GM12878 (cell line): ENCODE data around the gene PHLDA3. TPM values are rescaled to one million over a fixed set of nuclear protein-coding genes. Genes with fewer than 3 reads are reported as not detected.

Experiments used
- ATAC-seq: fragments of 200-7000 bp; cut with Tn5 transposase; 3 replicates; pipeline ENCODE4 v1.9.1; 2020; ENCODE audit warnings: mild to moderate bottlenecking, moderate library complexity
- BruUV-seq: library from RNA; stranded (reverse); fragments of 400-500 nt; replicated peaks from 2 replicates; lab custom pipeline; 2021; lab: Mats Ljungman, UMichigan
- CTCF ChIA-PET: fragments of 300-600 bp; sonication (Branson Sonifier 250); formaldehyde crosslinking; extraction: SDS; loops from one replicate; lab custom pipeline; 2021; ENCODE audit warnings: inconsistent platforms; lab: Yijun Ruan, JAX
- POLR2A ChIA-PET: fragments of 350-600 bp; formaldehyde crosslinking; extraction: SDS; loops from one replicate; lab custom pipeline; 2021; ENCODE audit warnings: inconsistent platforms; lab: Charles Lee
- RAD21 ChIA-PET: fragments of 300-600 bp; sonication (Branson Sonifier 250); formaldehyde crosslinking; loops from one replicate; lab custom pipeline; 2023; ENCODE audit warnings: antibody characterized with exemption; ENCODE audit not compliant: unreplicated experiment; lab: Charles Lee
- SMC1A ChIA-PET: fragments of 300-600 bp; sonication (Branson Sonifier 250); formaldehyde crosslinking; loops from one replicate; lab custom pipeline; 2023; ENCODE audit not compliant: unreplicated experiment, uncharacterized antibody; lab: Charles Lee
- DNase-seq: peaks from one replicate; pipeline ENCODE4 v3.0.0-alpha.2; 2011; ENCODE audit warnings: low read depth, low spot score
- FAIRE-seq: peaks from 3 replicates; lab custom pipeline; 2011; peaks lifted over from hg19 to GRCh38; lab: Jason Lieb, UNC
- H2AFZ ChIP-seq: 2 replicates; pipeline ENCODE4 v1.6.0; 2011; ENCODE audit warnings: low read depth, low read length, control low read depth; ENCODE audit not compliant: control insufficient read depth
- H3K27ac ChIP-seq: 2 replicates; pipeline ENCODE4 v1.5.1; 2011; ENCODE audit warnings: control low read depth; ENCODE audit not compliant: control insufficient read depth, insufficient read depth
- H3K27me3 ChIP-seq, 2 experiments: replicated peaks in 1 of 2; 2 replicates each; pipeline versions ENCODE4 v1.6.0 to v1.6.1; 2011; ENCODE audit warnings: low read length in 1 of 2; ENCODE audit not compliant: control insufficient read depth in 2 of 2, insufficient read depth in 2 of 2
- H3K36me3 ChIP-seq, 2 experiments: 2 replicates each; pipeline ENCODE4 v1.5.1; 2011; ENCODE audit warnings: low read length in 1 of 2; ENCODE audit not compliant: control insufficient read depth in 2 of 2, insufficient read depth in 2 of 2
- H3K4me1 ChIP-seq: 2 replicates; pipeline ENCODE4 v1.6.1; 2011; ENCODE audit warnings: mild to moderate bottlenecking, low read length, moderate library complexity, mixed read lengths; ENCODE audit not compliant: control insufficient read depth, insufficient read depth
- H3K4me2 ChIP-seq: 2 replicates; pipeline ENCODE4 v1.6.0; 2011; ENCODE audit warnings: control low read depth; ENCODE audit not compliant: control insufficient read depth, insufficient read depth
- H3K4me3 ChIP-seq: fragments of 200-600 bp; sonication (generic); 2 replicates; pipeline ENCODE4 v1.5.1; 2016
- H3K79me2 ChIP-seq: 2 replicates; pipeline ENCODE4 v1.6.0; 2011; ENCODE audit warnings: low read length; ENCODE audit not compliant: control insufficient read depth, insufficient read depth
- H3K9ac ChIP-seq: 2 replicates; pipeline ENCODE4 v1.8.0; 2011; ENCODE audit warnings: low read length, control low read depth, mixed read lengths; ENCODE audit not compliant: control insufficient read depth, insufficient read depth
- H3K9me3 ChIP-seq: replicated peaks from 3 replicates; pipeline ENCODE4 v1.5.1; 2011; ENCODE audit warnings: mild to moderate bottlenecking, low read length; ENCODE audit not compliant: control insufficient read depth, insufficient read depth
- H4K20me1 ChIP-seq: 2 replicates; pipeline ENCODE4 v1.6.0; 2011; ENCODE audit not compliant: control insufficient read depth, insufficient read depth
- BCL3 ChIP-seq: IDR thresholded peaks from 2 replicates; pipeline ENCODE4 v1.6.1; 2011; ENCODE audit warnings: borderline replicate concordance, low read depth, mild to moderate bottlenecking, moderate library complexity, low read length; ENCODE audit not compliant: insufficient read depth, poor library complexity, severe bottlenecking
- CEBPZ ChIP-seq: fragments of 150-350 bp; IDR thresholded peaks from 2 replicates; pipeline ENCODE4 v1.6.1; 2016; ENCODE audit warnings: low read depth, low read length
- FOS ChIP-seq: IDR thresholded peaks from 3 replicates; pipeline ENCODE4 v1.6.1; 2011; ENCODE audit warnings: borderline replicate concordance; ENCODE audit not compliant: insufficient read length; ENCODE audit errors: extremely low read depth
- HDAC6 ChIP-seq: fragments of 200-600 bp; sonication (generic); IDR thresholded peaks from one replicate; pipeline ENCODE4 v1.8.0; 2017; ENCODE audit warnings: antibody characterized with exemption; ENCODE audit not compliant: unreplicated experiment
- IKZF1 ChIP-seq: fragments of 450-650 bp; conservative IDR thresholded peaks from 2 replicates; pipeline ENCODE4 v1.6.1; 2017; ENCODE audit warnings: antibody characterized with exemption, mild to moderate bottlenecking
- IRF3 ChIP-seq: fragments of 450-650 bp; IDR thresholded peaks from 2 replicates; pipeline ENCODE4 v1.6.1; 2014; ENCODE audit warnings: mild to moderate bottlenecking
- IRF5 ChIP-seq: fragments of 450-650 bp; IDR thresholded peaks from 2 replicates; pipeline ENCODE4 v1.6.1; 2017; ENCODE audit warnings: borderline replicate concordance
- KLF5 ChIP-seq: fragments of 450-650 bp; IDR thresholded peaks from 2 replicates; pipeline ENCODE4 v1.6.1; 2014; ENCODE audit warnings: mild to moderate bottlenecking; ENCODE audit not compliant: partially characterized antibody
- POLR2AphosphoS2 ChIP-seq: IDR thresholded peaks from 2 replicates; pipeline ENCODE4 v1.6.1; 2011; ENCODE audit warnings: low read depth, mild to moderate bottlenecking, low read length, improper control_type of control experiment, moderate library complexity
- POLR2AphosphoS5 ChIP-seq: IDR thresholded peaks from 2 replicates; pipeline ENCODE4 v1.6.1; 2011; ENCODE audit warnings: mild to moderate bottlenecking, low read length, inconsistent platforms
- RAD51 ChIP-seq: fragments of 450-650 bp; IDR thresholded peaks from 2 replicates; pipeline ENCODE4 v1.6.1; 2016; ENCODE audit warnings: moderate library complexity, mild to moderate bottlenecking, inconsistent platforms
- TCF12 ChIP-seq: IDR thresholded peaks from 2 replicates; pipeline ENCODE4 v1.6.1; 2011; ENCODE audit warnings: low read depth, mild to moderate bottlenecking, low read length
- USF2 ChIP-seq: IDR thresholded peaks from 2 replicates; pipeline ENCODE4 v1.6.1; 2011; ENCODE audit warnings: low read depth, low read length, improper control_type of control experiment, borderline replicate concordance
- WGBS: methylation state at CpG from one replicate; pipeline ENCODE4 v1.1.6; 2016; ENCODE audit warnings: low lambda C conversion rate; ENCODE audit not compliant: insufficient replicate concordance, insufficient coverage; ENCODE audit errors: missing lambda C conversion rate; 5-methylcytosine and 5-hydroxymethylcytosine counted together
- in situ Hi-C: fragments of 300-500 bp; cut with MboI; formaldehyde crosslinking; loops from 9 replicates; pipeline ENCODE4 v1.14.3; 2018; ENCODE audit warnings: mixed read lengths
- intact Hi-C: fragments of 100-400 bp; cut with micrococcal nuclease; formaldehyde crosslinking; loops from one replicate; pipeline ENCODE4 v1.14.2; 2022; ENCODE audit not compliant: unreplicated experiment
- polyA plus RNA-seq, 11 experiments: library from polyadenylated mRNA; depleted of rRNA in 4 of 11; unstranded in 6 of 11; stranded (reverse) in 5 of 11; fragments of >200 nt; fragmentation: Nextera tagmentation in 4 of 11; fragmentation: Illumina TruSeq in 1 of 11; extraction: Ambion mirVana in 4 of 11; extraction: Trizol in 1 of 11; gene quantifications; 1 replicate in 1 of 11; 2 replicates in 10 of 11; pipeline versions ENCODE4 v1.2.1 to v1.2.3, GENCODE V29; 2011 to 2016; ENCODE audit warnings: inconsistent platforms in 2 of 11, missing spikeins in 2 of 11, low read depth in 1 of 11
- total RNA-seq, 4 experiments: library from RNA; depleted of rRNA in 3 of 4; stranded (reverse); fragments of >200 nt in 3 of 4; fragmentation: Illumina TruSeq in 1 of 4; extraction: Trizol in 1 of 4; gene quantifications; 2 replicates each; pipeline versions ENCODE4 v1.2.1 to v1.2.3, GENCODE V29; 2013 to 2021

PHLDA3 gene
- total and polyA plus RNA-seq, 10 of the 15 experiments (the other 5 are each of a cell fraction or from before 2014, with no cell fraction given), result 0.60 to 57.4 (median 21.8) TPM

- Histone ChIP-seq H3K4me1 (no peaks in the 10 kb centered on the region), H3K9ac (no peak overlapping the region), H3K79me2 (peaks cover 2% of the 10 kb centered on the region), H4K20me1 (no peaks in the 10 kb centered on the region), H3K4me2 (no peak overlapping the region), H3K4me3 (no peak overlapping the region), H3K9me3 (no peaks in the 10 kb centered on the region; the same call in 2 of the 3 replicates), H3K27ac (no peak overlapping the region), H3K36me3 (peaks cover 11 to 15% of the 10 kb centered on the region in 2 experiments; a peak in 3 of 4 replicates), H2AFZ (no peak overlapping the region), H3K27me3 (no peaks in the 10 kb centered on the region)
- ATAC-seq (peak; percentile 42), DNase-seq (no peak), FAIRE-seq (no peak)
- ChIA-PET CTCF (interaction anchor here (1.1 to 13.1 kb wide), 4 partner anchors 9 to 637 kb away, joined by 3 to 198 read pairs (median 74); no protein-coding TSS in a partner anchor), POLR2A (no interaction called here), RAD21 (interaction anchor here (1.0 to 1.3 kb wide), 2 partner anchors 16 to 50 kb away, joined by 3 to 4 read pairs; no protein-coding TSS in a partner anchor), SMC1A (interaction anchor here (1.5 to 7.2 kb wide), 3 partner anchors 7 to 17 kb away, joined by 5 to 56 read pairs (median 10); no protein-coding TSS in a partner anchor)
- BruUV-seq, result no TSS peak
- in situ Hi-C loops (no loop called here), intact Hi-C loops (no loop called here)
- WGBS, result 80% methylated on average over 8 of the region's 8 CpGs
- TF ChIP-seq TCF12, result no peak
- TF ChIP-seq IKZF1, result no peak
- no peak for TF ChIP-seq USF2
- TF ChIP-seq RAD51, result no peak
- no peak for TF ChIP-seq POLR2AphosphoS2
- no peak for TF ChIP-seq POLR2AphosphoS5
- TF ChIP-seq CEBPZ, result no peak
- TF ChIP-seq HDAC6, result no peak
- no peak for TF ChIP-seq KLF5
- no peak for TF ChIP-seq IRF5
- TF ChIP-seq BCL3, result no peak
- no peak for TF ChIP-seq IRF3
- no peak for TF ChIP-seq FOS
Observed at GRCh38 chr1:201498621-201499020, 29.6 kb upstream of the PHLDA3 start.
